ENCODE measurements around the gene PAX5. TPM values are rescaled to one million over a fixed set of nuclear protein-coding genes. Genes with fewer than 3 reads are reported as not detected.

PAX5 gene
- total and polyA plus RNA-seq, 2 donors (not counting 1 experiment from before 2014, with no cell fraction given), result 196 to 275 TPM

- Histone ChIP-seq H3K79me2 (ENCODE audit: control insufficient read depth, insufficient read depth, low read length) (peaks cover 29% of the 10 kb centered on the region), H3K36me3 (replicated peaks in 1 of 2; ENCODE audit: control extremely low read depth in 1 of 2, control insufficient read depth in 1 of 2, extremely low read depth in 1 of 2, insufficient read depth in 2 of 2, low read length in 1 of 2) (peaks cover 0 to 100% of the 10 kb centered on the region in 2 experiments), H4K20me1 (ENCODE audit: control insufficient read depth, insufficient read depth, low read length, poor library complexity, severe bottlenecking) (peaks cover 99% of the 10 kb centered on the region), H3K9me3 (ENCODE audit: control extremely low read depth in 1 of 3, control insufficient read depth in 2 of 3, insufficient read depth in 1 of 3, low read length in 2 of 3) (peaks cover 0 to 2% (median 0%) of the 10 kb centered on the region in 3 donors), H3K4me2 (replicated peaks; ENCODE audit: low read depth, low read length, poor library complexity, severe bottlenecking) (no peak overlapping the region), H3K27ac (ENCODE audit: low read length in 2 of 2) (no peak overlapping the region), H3K27me3 (replicated peaks in 1 of 4; ENCODE audit: control extremely low read depth in 1 of 4, control insufficient read depth in 3 of 4, insufficient read depth in 4 of 4, low read length in 3 of 4) (no peaks in the 10 kb centered on the region), H3K4me1 (ENCODE audit: control insufficient read depth in 2 of 2, insufficient read depth in 2 of 2, low read length in 2 of 2) (no peaks in the 10 kb centered on the region), H3K9ac (ENCODE audit: low read length) (no peak overlapping the region), H2AFZ (ENCODE audit: insufficient read depth, low read depth, low read length, poor library complexity, severe bottlenecking) (no peak overlapping the region), H3K4me3 (ENCODE audit: control extremely low read depth in 1 of 5, extremely low read depth in 1 of 5, insufficient read depth in 1 of 5, low read depth in 2 of 5, low read length in 4 of 5) (no peak overlapping the region)
- no peak for ATAC-seq (ENCODE audit: low read depth)
- ChIA-PET CTCF (no interaction called here), POLR2A (no interaction called here)
- no peak for DNase-seq
- Mint-ChIP-seq H3K9me3 (ENCODE audit: insufficient read depth) (no peaks in the 10 kb centered on the region), H3K4me3 (no peak overlapping the region), H3K27ac (peak overlapping the region; percentile 61), H3K27me3 (no peaks in the 10 kb centered on the region), H3K4me1 (no peaks in the 10 kb centered on the region)
- TF ChIP-seq EZH2 (IDR thresholded peaks at IDR 0.05; ENCODE audit: borderline replicate concordance, insufficient read depth, low read depth, low read length, poor library complexity, severe bottlenecking), result no peak
- TF ChIP-seq, protein P1, sequence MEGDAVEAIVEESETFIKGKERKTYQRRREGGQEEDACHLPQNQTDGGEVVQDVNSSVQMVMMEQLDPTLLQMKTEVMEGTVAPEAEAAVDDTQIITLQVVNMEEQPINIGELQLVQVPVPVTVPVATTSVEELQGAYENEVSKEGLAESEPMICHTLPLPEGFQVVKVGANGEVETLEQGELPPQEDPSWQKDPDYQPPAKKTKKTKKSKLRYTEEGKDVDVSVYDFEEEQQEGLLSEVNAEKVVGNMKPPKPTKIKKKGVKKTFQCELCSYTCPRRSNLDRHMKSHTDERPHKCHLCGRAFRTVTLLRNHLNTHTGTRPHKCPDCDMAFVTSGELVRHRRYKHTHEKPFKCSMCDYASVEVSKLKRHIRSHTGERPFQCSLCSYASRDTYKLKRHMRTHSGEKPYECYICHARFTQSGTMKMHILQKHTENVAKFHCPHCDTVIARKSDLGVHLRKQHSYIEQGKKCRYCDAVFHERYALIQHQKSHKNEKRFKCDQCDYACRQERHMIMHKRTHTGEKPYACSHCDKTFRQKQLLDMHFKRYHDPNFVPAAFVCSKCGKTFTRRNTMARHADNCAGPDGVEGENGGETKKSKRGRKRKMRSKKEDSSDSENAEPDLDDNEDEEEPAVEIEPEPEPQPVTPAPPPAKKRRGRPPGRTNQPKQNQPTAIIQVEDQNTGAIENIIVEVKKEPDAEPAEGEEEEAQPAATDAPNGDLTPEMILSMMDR (IDR thresholded peaks at IDR 0.05), result no peak
- WGBS (ENCODE audit: insufficient coverage), result 94% methylated on average over 2 of the region's 2 CpGs
- intact Hi-C loops (cut with micrococcal nuclease), result no loop called here
These were observed 188.2 kb downstream of the PAX5 start for GRCh38 chr9:36845844-36846243.

GRCh38 chr9:36844961-36845360 lies 189.1 kb downstream of the PAX5 start:
- 92% methylated on average over 1 of the region's 1 CpG for WGBS (ENCODE audit: insufficient coverage)
- DNase-seq, result no peak
- peaks cover 0 to 2% (median 0%) of the 10 kb centered on the region in 3 donors for H3K9me3 ChIP-seq (ENCODE audit: control extremely low read depth in 1 of 3, control insufficient read depth in 2 of 3, insufficient read depth in 1 of 3, low read length in 2 of 3)
- no peak overlapping the region for H3K27ac ChIP-seq (ENCODE audit: low read length in 2 of 2)
- TF ChIP-seq EZH2 (IDR thresholded peaks at IDR 0.05; ENCODE audit: borderline replicate concordance, insufficient read depth, low read depth, low read length, poor library complexity, severe bottlenecking), result no peak
- TF ChIP-seq, protein P1 (IDR thresholded peaks at IDR 0.05), result no peak
- no peak for ATAC-seq (ENCODE audit: low read depth)
- ChIA-PET POLR2A (no interaction called here), CTCF (no interaction called here)
- H3K4me1 ChIP-seq (ENCODE audit: control insufficient read depth in 2 of 2, insufficient read depth in 2 of 2, low read length in 2 of 2), result no peaks in the 10 kb centered on the region
- H3K79me2 ChIP-seq (ENCODE audit: control insufficient read depth, insufficient read depth, low read length), result peaks cover 26% of the 10 kb centered on the region
- H3K4me3 Mint-ChIP-seq, result no peak overlapping the region
- H3K9ac ChIP-seq (ENCODE audit: low read length), result no peak overlapping the region
- H3K4me2 ChIP-seq (replicated peaks; ENCODE audit: low read depth, low read length, poor library complexity, severe bottlenecking), result no peak overlapping the region
- H3K9me3 Mint-ChIP-seq (ENCODE audit: insufficient read depth), result no peaks in the 10 kb centered on the region
- no peak overlapping the region for H2AFZ ChIP-seq (ENCODE audit: insufficient read depth, low read depth, low read length, poor library complexity, severe bottlenecking)
- intact Hi-C loops (cut with micrococcal nuclease), result no loop called here
- peaks cover 0 to 100% of the 10 kb centered on the region in 2 experiments for H3K36me3 ChIP-seq (replicated peaks in 1 of 2; ENCODE audit: control extremely low read depth in 1 of 2, control insufficient read depth in 1 of 2, extremely low read depth in 1 of 2, insufficient read depth in 2 of 2, low read length in 1 of 2)
- H3K4me3 ChIP-seq (ENCODE audit: control extremely low read depth in 1 of 5, extremely low read depth in 1 of 5, insufficient read depth in 1 of 5, low read depth in 2 of 5, low read length in 4 of 5), result no peak overlapping the region
- no peaks in the 10 kb centered on the region for H3K4me1 Mint-ChIP-seq
- H4K20me1 ChIP-seq (ENCODE audit: control insufficient read depth, insufficient read depth, low read length, poor library complexity, severe bottlenecking), result peaks cover 99% of the 10 kb centered on the region
- no peaks in the 10 kb centered on the region for H3K27me3 ChIP-seq (replicated peaks in 1 of 4; ENCODE audit: control extremely low read depth in 1 of 4, control insufficient read depth in 3 of 4, insufficient read depth in 4 of 4, low read length in 3 of 4)
- peak overlapping the region; percentile 73 for H3K27ac Mint-ChIP-seq
- H3K27me3 Mint-ChIP-seq, result no peaks in the 10 kb centered on the region

All from B cell (primary cell).